CD4-positive, alpha-beta T cell treated with Interleukin-2 at 100 ng/mL for 4 hours (primary cell): ENCODE results near the gene SF3B2.
"Not testable (repeated sequence)": the region's sequence is repeated elsewhere in the genome, so short reads cannot be mapped to it uniquely, and the experiment has no call there.

Source experiments
- DNase-seq: peaks from one replicate; pipeline ENCODE4 v3.0.0-alpha.2; 2020; ENCODE audit warnings: low spot score

SF3B2 gene

GRCh38 chr11:66051766-66052663, at the start of gene SF3B2:
TSS of gene SF3B2 (plus strand) at chr11:66052364. CDS start at chr11:66052385, 21 bp downstream.
- DNase-seq = peak; percentile 97

GRCh38 chr11:66002648-66003225, 49.4 kb upstream of the SF3B2 start:
- peak; percentile 59 for DNase-seq

- DNase-seq = no peak
These were observed 48.9 kb upstream of the SF3B2 start for GRCh38 chr11:66003291-66003690.

- DNase-seq = no peak
These were observed 48.0 kb upstream of the SF3B2 start for GRCh38 chr11:66004186-66004585.

- DNase-seq = no peak
These were observed 45.9 kb upstream of the SF3B2 start for GRCh38 chr11:66006134-66006890.

GRCh38 chr11:66006891-66007176, 45.3 kb upstream of the SF3B2 start:
- no peak for DNase-seq

- DNase-seq = no peak
These were observed 44.9 kb upstream of the SF3B2 start for GRCh38 chr11:66007201-66007634.

- DNase-seq = no peak
These were observed 44.1 kb upstream of the SF3B2 start for GRCh38 chr11:66008095-66008467.

GRCh38 chr11:66008468-66009101, 43.6 kb upstream of the SF3B2 start:
- no peak for DNase-seq

GRCh38 chr11:66010036-66010435, 42.1 kb upstream of the SF3B2 start:
- not testable (repeated sequence) for DNase-seq

GRCh38 chr11:66011239-66011784, 40.9 kb upstream of the SF3B2 start:
- DNase-seq = no peak

GRCh38 chr11:66011785-66012303, 40.3 kb upstream of the SF3B2 start, which contains the start of gene CST6:
TSS of gene CST6 (plus strand) at chr11:66012008. CDS start at chr11:66012045, 37 bp downstream.
- no peak for DNase-seq

- DNase-seq = no peak
These were observed 39.7 kb upstream of the SF3B2 start for GRCh38 chr11:66012371-66012945.

GRCh38 chr11:66012946-66013761, 39.0 kb upstream of the SF3B2 start:
- no peak for DNase-seq

- DNase-seq = no peak
These were observed 38.4 kb upstream of the SF3B2 start for GRCh38 chr11:66013762-66014100.

- no peak for DNase-seq
These were observed 37.2 kb upstream of the SF3B2 start for GRCh38 chr11:66014804-66015453.

GRCh38 chr11:66015454-66015881, 36.7 kb upstream of the SF3B2 start:
- no peak for DNase-seq

GRCh38 chr11:66015936-66016792, 36.0 kb upstream of the SF3B2 start:
- no peak for DNase-seq

GRCh38 chr11:66016793-66017177, 35.4 kb upstream of the SF3B2 start:
- no peak for DNase-seq
